ENCODE results near the gene FBN1. TPM values are rescaled to one million over a fixed set of nuclear protein-coding genes. Genes with fewer than 3 reads are reported as not detected.

Gene FBN1
- total RNA-seq, 1 experiment from 2014 or later, result 5.2 TPM

DNA sequence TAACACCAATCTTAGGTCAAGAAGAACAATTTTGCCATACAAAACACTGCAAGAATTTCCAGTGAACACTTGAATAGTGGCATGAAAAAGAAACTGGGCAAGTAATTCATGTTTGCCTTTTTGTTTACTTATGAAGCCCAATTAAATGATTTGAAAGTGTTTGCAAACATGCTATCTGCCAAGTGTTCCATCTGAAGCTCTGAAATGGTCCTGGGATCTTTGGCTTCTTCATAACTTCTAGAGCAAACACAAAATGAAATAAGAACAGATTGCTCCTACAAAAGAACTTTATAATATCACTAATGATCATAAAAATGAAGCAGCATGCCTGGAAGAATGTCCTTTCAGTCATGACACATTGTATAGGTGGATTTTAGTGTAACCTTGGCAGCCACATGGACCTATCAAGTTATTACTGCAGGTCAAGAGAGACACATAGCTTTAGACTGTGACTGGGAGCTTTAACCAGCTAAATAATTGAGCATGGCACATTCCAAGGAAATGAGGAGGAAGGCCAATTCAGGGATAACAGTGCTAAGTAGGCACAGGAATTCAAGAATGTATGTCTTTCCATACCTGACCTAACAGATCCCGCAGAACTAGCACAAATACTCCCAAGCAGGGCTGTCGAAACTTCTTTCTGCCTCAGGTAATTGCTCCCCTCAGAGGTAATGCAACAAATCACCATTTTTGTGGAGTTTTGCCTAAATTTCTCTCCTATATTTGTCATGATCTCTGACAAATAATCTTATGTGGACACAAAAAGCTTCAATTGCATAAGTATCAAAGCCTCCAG lies 169.7 kb downstream of the FBN1 start:
- ATAC-seq (no peak), DNase-seq (ENCODE audit: low spot score) (no peak)
- Mint-ChIP-seq H3K36me3 (no peaks in the 10 kb centered on the region), H3K9me3 (no peaks in the 10 kb centered on the region), H3K4me3 (no peak overlapping the region), H3K27ac (no peak overlapping the region), H3K27me3 (ENCODE audit: low read depth) (no peaks in the 10 kb centered on the region), H3K4me1 (peaks cover 30% of the 10 kb centered on the region)
- POLR2A ChIA-PET, result interaction anchor here (0.6 to 0.7 kb wide), 2 partner anchors 57 to 199 kb away, joined by 3 to 10 read pairs; no protein-coding TSS in a partner anchor
- CTCF ChIA-PET, result interaction anchor here (1.2 kb wide), 1 partner anchor 56 kb away, joined by 3 read pairs; no protein-coding TSS in a partner anchor
- TF ChIP-seq ELF4 (CRISPR knock-in tag; IDR thresholded peaks at IDR 0.05; ENCODE audit: low read depth) (no peak), NFYB (CRISPR knock-in tag; conservative IDR thresholded peaks at IDR 0.05; ENCODE audit: low read depth) (no peak), HMGA2 (CRISPR knock-in tag; IDR thresholded peaks at IDR 0.05) (no peak), NR3C1 (CRISPR knock-in tag; conservative IDR thresholded peaks at IDR 0.05; ENCODE audit: low read depth) (no peak)
- TF ChIP-seq, protein P1, sequence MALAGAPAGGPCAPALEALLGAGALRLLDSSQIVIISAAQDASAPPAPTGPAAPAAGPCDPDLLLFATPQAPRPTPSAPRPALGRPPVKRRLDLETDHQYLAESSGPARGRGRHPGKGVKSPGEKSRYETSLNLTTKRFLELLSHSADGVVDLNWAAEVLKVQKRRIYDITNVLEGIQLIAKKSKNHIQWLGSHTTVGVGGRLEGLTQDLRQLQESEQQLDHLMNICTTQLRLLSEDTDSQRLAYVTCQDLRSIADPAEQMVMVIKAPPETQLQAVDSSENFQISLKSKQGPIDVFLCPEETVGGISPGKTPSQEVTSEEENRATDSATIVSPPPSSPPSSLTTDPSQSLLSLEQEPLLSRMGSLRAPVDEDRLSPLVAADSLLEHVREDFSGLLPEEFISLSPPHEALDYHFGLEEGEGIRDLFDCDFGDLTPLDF (CRISPR knock-in tag; IDR thresholded peaks at IDR 0.05), result no peak

DNA sequence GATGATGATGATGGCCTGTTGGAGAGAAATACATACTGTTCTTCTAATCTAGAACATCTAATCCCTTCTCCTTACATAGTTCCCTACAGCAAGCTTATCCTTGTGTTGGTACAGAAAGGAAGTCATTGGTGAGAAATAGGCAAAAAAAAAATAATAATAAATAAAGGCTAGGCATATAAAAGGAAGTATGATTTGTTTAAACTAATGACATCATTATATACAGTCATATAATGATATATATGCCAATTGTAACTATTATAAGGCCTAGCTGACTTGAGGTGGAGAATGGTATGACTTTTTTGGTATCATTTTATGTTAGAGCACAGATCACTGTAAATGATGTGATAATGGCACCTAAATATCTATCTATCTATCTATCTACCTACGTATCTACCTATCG lies 171.8 kb downstream of the FBN1 start:
- no peak for DNase-seq (ENCODE audit: low spot score)
- Mint-ChIP-seq H3K9me3 (no peaks in the 10 kb centered on the region), H3K36me3 (no peaks in the 10 kb centered on the region), H3K27ac (no peak overlapping the region), H3K4me3 (no peak overlapping the region), H3K4me1 (peaks cover 16% of the 10 kb centered on the region), H3K27me3 (ENCODE audit: low read depth) (no peaks in the 10 kb centered on the region)
- TF ChIP-seq, protein P2, sequence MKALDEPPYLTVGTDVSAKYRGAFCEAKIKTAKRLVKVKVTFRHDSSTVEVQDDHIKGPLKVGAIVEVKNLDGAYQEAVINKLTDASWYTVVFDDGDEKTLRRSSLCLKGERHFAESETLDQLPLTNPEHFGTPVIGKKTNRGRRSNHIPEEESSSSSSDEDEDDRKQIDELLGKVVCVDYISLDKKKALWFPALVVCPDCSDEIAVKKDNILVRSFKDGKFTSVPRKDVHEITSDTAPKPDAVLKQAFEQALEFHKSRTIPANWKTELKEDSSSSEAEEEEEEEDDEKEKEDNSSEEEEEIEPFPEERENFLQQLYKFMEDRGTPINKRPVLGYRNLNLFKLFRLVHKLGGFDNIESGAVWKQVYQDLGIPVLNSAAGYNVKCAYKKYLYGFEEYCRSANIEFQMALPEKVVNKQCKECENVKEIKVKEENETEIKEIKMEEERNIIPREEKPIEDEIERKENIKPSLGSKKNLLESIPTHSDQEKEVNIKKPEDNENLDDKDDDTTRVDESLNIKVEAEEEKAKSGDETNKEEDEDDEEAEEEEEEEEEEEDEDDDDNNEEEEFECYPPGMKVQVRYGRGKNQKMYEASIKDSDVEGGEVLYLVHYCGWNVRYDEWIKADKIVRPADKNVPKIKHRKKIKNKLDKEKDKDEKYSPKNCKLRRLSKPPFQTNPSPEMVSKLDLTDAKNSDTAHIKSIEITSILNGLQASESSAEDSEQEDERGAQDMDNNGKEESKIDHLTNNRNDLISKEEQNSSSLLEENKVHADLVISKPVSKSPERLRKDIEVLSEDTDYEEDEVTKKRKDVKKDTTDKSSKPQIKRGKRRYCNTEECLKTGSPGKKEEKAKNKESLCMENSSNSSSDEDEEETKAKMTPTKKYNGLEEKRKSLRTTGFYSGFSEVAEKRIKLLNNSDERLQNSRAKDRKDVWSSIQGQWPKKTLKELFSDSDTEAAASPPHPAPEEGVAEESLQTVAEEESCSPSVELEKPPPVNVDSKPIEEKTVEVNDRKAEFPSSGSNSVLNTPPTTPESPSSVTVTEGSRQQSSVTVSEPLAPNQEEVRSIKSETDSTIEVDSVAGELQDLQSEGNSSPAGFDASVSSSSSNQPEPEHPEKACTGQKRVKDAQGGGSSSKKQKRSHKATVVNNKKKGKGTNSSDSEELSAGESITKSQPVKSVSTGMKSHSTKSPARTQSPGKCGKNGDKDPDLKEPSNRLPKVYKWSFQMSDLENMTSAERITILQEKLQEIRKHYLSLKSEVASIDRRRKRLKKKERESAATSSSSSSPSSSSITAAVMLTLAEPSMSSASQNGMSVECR (CRISPR knock-in tag; IDR thresholded peaks at IDR 0.05; ENCODE audit: borderline replicate concordance), result no peak
- TF ChIP-seq NFYB (CRISPR knock-in tag; conservative IDR thresholded peaks at IDR 0.05; ENCODE audit: low read depth) (no peak), SP1 (CRISPR knock-in tag; conservative IDR thresholded peaks at IDR 0.05) (no peak), ESRRA (CRISPR knock-in tag; IDR thresholded peaks at IDR 0.05; ENCODE audit: borderline replicate concordance) (no peak), GABPB1 (CRISPR knock-in tag; IDR thresholded peaks at IDR 0.05) (no peak), RELA (CRISPR knock-in tag; IDR thresholded peaks at IDR 0.05; ENCODE audit: borderline replicate concordance) (no peak), IRF2 (CRISPR knock-in tag; IDR thresholded peaks at IDR 0.05; ENCODE audit: borderline replicate concordance, low read depth) (no peak), ETV6 (CRISPR knock-in tag; IDR thresholded peaks at IDR 0.05) (no peak), JUN (CRISPR knock-in tag; IDR thresholded peaks at IDR 0.05) (no peak), SOX15 (CRISPR knock-in tag; IDR thresholded peaks at IDR 0.05) (no peak), ZNF219 (CRISPR knock-in tag; IDR thresholded peaks at IDR 0.05; ENCODE audit: borderline replicate concordance) (no peak), ZNF317 (CRISPR knock-in tag; IDR thresholded peaks at IDR 0.05; ENCODE audit: borderline replicate concordance, low read depth) (no peak), TEAD4 (CRISPR knock-in tag; IDR thresholded peaks at IDR 0.05) (no peak)
- TF ChIP-seq, protein P3, sequence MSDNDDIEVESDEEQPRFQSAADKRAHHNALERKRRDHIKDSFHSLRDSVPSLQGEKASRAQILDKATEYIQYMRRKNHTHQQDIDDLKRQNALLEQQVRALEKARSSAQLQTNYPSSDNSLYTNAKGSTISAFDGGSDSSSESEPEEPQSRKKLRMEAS (CRISPR knock-in tag; IDR thresholded peaks at IDR 0.05), result no peak
- TF ChIP-seq, protein P1 (CRISPR knock-in tag; IDR thresholded peaks at IDR 0.05), result no peak
- TF ChIP-seq, protein P4, sequence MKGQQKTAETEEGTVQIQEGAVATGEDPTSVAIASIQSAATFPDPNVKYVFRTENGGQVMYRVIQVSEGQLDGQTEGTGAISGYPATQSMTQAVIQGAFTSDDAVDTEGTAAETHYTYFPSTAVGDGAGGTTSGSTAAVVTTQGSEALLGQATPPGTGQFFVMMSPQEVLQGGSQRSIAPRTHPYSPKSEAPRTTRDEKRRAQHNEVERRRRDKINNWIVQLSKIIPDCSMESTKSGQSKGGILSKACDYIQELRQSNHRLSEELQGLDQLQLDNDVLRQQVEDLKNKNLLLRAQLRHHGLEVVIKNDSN (CRISPR knock-in tag; IDR thresholded peaks at IDR 0.05), result no peak
- ATAC-seq, result no peak
- ChIA-PET CTCF (no interaction called here), POLR2A (no interaction called here)

Data from WTC11 (cell line).